ENCODE results near the gene HEXD. TPM values are rescaled to one million over a fixed set of nuclear protein-coding genes. Genes with fewer than 3 reads are reported as not detected.

HEXD gene
- total and polyA plus RNA-seq, 2 donors (not counting 3 experiments of a cell fraction or from before 2014, with no cell fraction given), result 12.9 to 18.6 TPM

- H3K36me3 ChIP-seq (ENCODE audit: control insufficient read depth in 2 of 2, extremely low read depth in 1 of 2, insufficient read depth in 2 of 2, low read length in 2 of 2), result no peaks in the 10 kb centered on the region
- H3K79me2 ChIP-seq (ENCODE audit: control insufficient read depth, insufficient read depth, low read length), result no peaks in the 10 kb centered on the region
- no peaks in the 10 kb centered on the region for H3K27me3 ChIP-seq (ENCODE audit: control insufficient read depth in 2 of 2, insufficient read depth in 2 of 2, low read length in 2 of 2)
- dilution Hi-C loops (cut with MboI; ENCODE audit: extremely low pct_ligation_motif_present, low sequenced_read_pairs) (no loop called here), intact Hi-C loops (cut with micrococcal nuclease) (no loop called here)
- DNase-seq (ENCODE audit: low read depth, low spot score), result no peak
- H3K4me1 ChIP-seq (ENCODE audit: control insufficient read depth, extremely low read depth, insufficient read depth, low read length), result no peaks in the 10 kb centered on the region
- no peaks in the 10 kb centered on the region for H3K9me1 ChIP-seq (replicated peaks; ENCODE audit: control insufficient read depth, extremely low read depth, insufficient read depth, low read length)
- no TSS peak for BruUV-seq (replicated peaks)
- POLR2A ChIA-PET, result no interaction called here
- H2AFZ ChIP-seq (ENCODE audit: low read depth, low read length), result no peak overlapping the region
- H3K9me3 ChIP-seq (replicated peaks; ENCODE audit: control insufficient read depth, insufficient read depth, low read length), result no peaks in the 10 kb centered on the region
- no peaks in the 10 kb centered on the region for H4K20me1 ChIP-seq (replicated peaks; ENCODE audit: control insufficient read depth, extremely low read depth, insufficient read depth, low read length)
- CTCF ChIA-PET, result no interaction called here
- no peak overlapping the region for H3K9ac ChIP-seq (replicated peaks; ENCODE audit: extremely low read depth, insufficient read depth, low read length)
- TF ChIP-seq MAX (IDR thresholded peaks at IDR 0.05; ENCODE audit: insufficient read depth, insufficient read length) (no peak), POLR2AphosphoS5 (IDR thresholded peaks at IDR 0.05; ENCODE audit: insufficient read depth, low read depth, low read length) (no peak), CTCF (IDR thresholded peaks at IDR 0.05; ENCODE audit: extremely low read depth in 1 of 2, insufficient read depth in 1 of 2, low read depth in 1 of 2, low read length in 2 of 2) (no peak), GATA2 (IDR thresholded peaks at IDR 0.05; ENCODE audit: insufficient read depth, insufficient read length, low read depth, low read length) (no peak), FOS (IDR thresholded peaks at IDR 0.05; ENCODE audit: borderline replicate concordance, insufficient read depth, low read length) (no peak), EZH2 (IDR thresholded peaks at IDR 0.05; ENCODE audit: borderline replicate concordance, low read depth, low read length, severe bottlenecking) (no peak), JUN (IDR thresholded peaks at IDR 0.05; ENCODE audit: borderline replicate concordance, insufficient read depth, insufficient read length, low read depth) (no peak), POLR2A (IDR thresholded peaks at IDR 0.05; ENCODE audit: low read depth, low read length) (no peak), MYC (IDR thresholded peaks at IDR 0.05; ENCODE audit: low read depth, low read length) (no peak)
- H3K27ac ChIP-seq (ENCODE audit: insufficient read depth, low read depth, low read length), result no peak overlapping the region
- no peak overlapping the region for H3K4me3 ChIP-seq (replicated peaks in 1 of 3; ENCODE audit: insufficient read depth in 1 of 3, low read depth in 1 of 3, low read length in 3 of 3)
- no peak overlapping the region for H3K4me2 ChIP-seq (ENCODE audit: insufficient read depth, low read length)
- FAIRE-seq, result no peak
These were observed 30.4 kb upstream of the HEXD start for GRCh38 chr17:82387705-82388106.

Data from endothelial cell of umbilical vein (primary cell).